CD14-positive monocyte (primary cell): ENCODE measurements around the gene MYH7B. TPM values are rescaled to one million over a fixed set of nuclear protein-coding genes. Genes with fewer than 3 reads are reported as not detected.

Experiments
- DNase-seq, 3 donors: peaks; one replicate each; pipeline ENCODE4 v3.0.0-alpha.2; 2011 to 2022
- H2AFZ ChIP-seq: 2 replicates; pipeline ENCODE4 v1.6.0; 2012; ENCODE audit warnings: mild to moderate bottlenecking, low read depth, low read length, inconsistent platforms; ENCODE audit not compliant: insufficient read depth, poor library complexity, severe bottlenecking
- H3K27ac ChIP-seq, 2 donors: 1 replicate in 1 of 2; 2 replicates in 1 of 2; pipeline ENCODE4 v1.5.1; 2012 to 2013; ENCODE audit warnings: low read length in 2 of 2, control low read depth in 1 of 2, inconsistent platforms in 1 of 2, low read depth in 1 of 2, mild to moderate bottlenecking in 1 of 2
- H3K27me3 ChIP-seq, 2 donors: one replicate each; pipeline versions ENCODE4 v1.6.0 to v1.6.1; 2011 to 2013; ENCODE audit warnings: low read length in 2 of 2; ENCODE audit not compliant: control insufficient read depth in 2 of 2, insufficient read depth in 2 of 2
- H3K36me3 ChIP-seq, 2 donors: replicated peaks in 1 of 2; 1 replicate in 1 of 2; 2 replicates in 1 of 2; pipeline versions ENCODE4 v1.5.1 to v1.6.1; 2012 to 2013; ENCODE audit warnings: low read length in 2 of 2, control low read depth in 1 of 2, inconsistent platforms in 1 of 2, mild to moderate bottlenecking in 1 of 2; ENCODE audit not compliant: insufficient read depth in 2 of 2, control insufficient read depth in 1 of 2
- H3K4me1 ChIP-seq, 2 donors: 1 replicate in 1 of 2; 2 replicates in 1 of 2; pipeline versions ENCODE4 v1.5.1 to v1.6.1; 2012 to 2013; ENCODE audit warnings: low read length in 2 of 2, control low read depth in 1 of 2, inconsistent platforms in 1 of 2, mild to moderate bottlenecking in 1 of 2, moderate library complexity in 1 of 2; ENCODE audit not compliant: insufficient read depth in 2 of 2, control insufficient read depth in 1 of 2
- H3K4me2 ChIP-seq: replicated peaks from 2 replicates; pipeline ENCODE3; 2012; ENCODE audit warnings: low read length, moderate library complexity, mild to moderate bottlenecking; ENCODE audit not compliant: poor library complexity, severe bottlenecking; ENCODE audit errors: extremely low read depth
- H3K4me3 ChIP-seq, 3 experiments: fragments of 200-600 bp in 1 of 3; sonication (generic) in 1 of 3; replicated peaks in 1 of 3; 1 replicate in 2 of 3; 2 replicates in 1 of 3; pipeline ENCODE4 v1.5.1; 2011 to 2013; ENCODE audit warnings: low read length in 3 of 3, mild to moderate bottlenecking in 3 of 3, control low read depth in 2 of 3, low read depth in 2 of 3, inconsistent platforms in 1 of 3, moderate library complexity in 1 of 3
- H3K79me2 ChIP-seq: 2 replicates; pipeline ENCODE4 v1.6.0; 2012; ENCODE audit warnings: mild to moderate bottlenecking, control low read depth, inconsistent platforms, low read length, moderate library complexity; ENCODE audit not compliant: insufficient read depth
- H3K9ac ChIP-seq: 2 replicates; pipeline ENCODE4 v1.6.0; 2017; ENCODE audit warnings: low read length, mild to moderate bottlenecking; ENCODE audit not compliant: insufficient read depth, poor library complexity, severe bottlenecking
- H3K9me3 ChIP-seq, 2 donors: replicated peaks in 1 of 2; 1 replicate in 1 of 2; 2 replicates in 1 of 2; pipeline versions ENCODE4 v1.5.1 to v1.6.1; 2012 to 2013; ENCODE audit warnings: low read length in 2 of 2, control low read depth in 1 of 2; ENCODE audit not compliant: control insufficient read depth in 1 of 2, insufficient read depth in 1 of 2
- H4K20me1 ChIP-seq: 2 replicates; pipeline ENCODE4 v1.6.0; 2012; ENCODE audit warnings: mild to moderate bottlenecking, low read length, control low read depth, moderate library complexity; ENCODE audit not compliant: insufficient read depth
- H3K27ac Mint-ChIP-seq, 7 donors: one replicate each; pipeline ENCODE4 v1.8.0; 2020; ENCODE audit warnings: mild to moderate bottlenecking in 7 of 7, mixed read lengths in 7 of 7, moderate library complexity in 6 of 7, inconsistent platforms in 2 of 7
- H3K27me3 Mint-ChIP-seq, 3 donors: one replicate each; pipeline ENCODE4 v1.8.0; 2021 to 2022; ENCODE audit warnings: low read depth in 3 of 3, mild to moderate bottlenecking in 3 of 3, mixed read lengths in 3 of 3, moderate library complexity in 3 of 3, inconsistent platforms in 1 of 3
- H3K36me3 Mint-ChIP-seq, 2 donors: one replicate each; pipeline ENCODE4 v1.8.0; 2020; ENCODE audit warnings: mixed read lengths in 2 of 2, inconsistent platforms in 1 of 2, mild to moderate bottlenecking in 1 of 2
- H3K4me1 Mint-ChIP-seq: one replicate; pipeline ENCODE4 v1.8.0; 2020; ENCODE audit warnings: mild to moderate bottlenecking, mixed read lengths
- H3K4me3 Mint-ChIP-seq, 2 donors: one replicate each; pipeline ENCODE4 v1.8.0; 2020; ENCODE audit warnings: mild to moderate bottlenecking in 2 of 2, mixed read lengths in 2 of 2, moderate library complexity in 1 of 2
- H3K9me3 Mint-ChIP-seq, 7 donors: one replicate each; pipeline ENCODE4 v1.8.0; 2020 to 2022; ENCODE audit warnings: mixed read lengths in 7 of 7, mild to moderate bottlenecking in 6 of 7, moderate library complexity in 6 of 7, inconsistent platforms in 2 of 7
- WGBS: methylation state at CpG from one replicate; pipeline ENCODE4 v1.1.5; 2013; ENCODE audit warnings: missing lambda C conversion rate; ENCODE audit not compliant: insufficient coverage; 5-methylcytosine and 5-hydroxymethylcytosine counted together
- intact Hi-C, 2 donors: fragments of 100-400 bp; cut with micrococcal nuclease; formaldehyde crosslinking; loops; one replicate each; pipeline versions ENCODE4 v1.15.0 to v1.15.1; 2023
- polyA plus RNA-seq, 3 donors: library from polyadenylated mRNA; depleted of rRNA in 1 of 3; unstranded in 2 of 3; stranded (reverse) in 1 of 3; fragments of 300-500 nt in 2 of 3; fragments of >200 nt in 1 of 3; fragmentation: Illumina TruSeq in 2 of 3; gene quantifications; 1 replicate in 2 of 3; 2 replicates in 1 of 3; pipeline ENCODE4 v1.2.3, GENCODE V29; 2012 to 2021
- TF ChIP-seq, protein P1 (sequence below): fragments of 200-600 bp; IDR thresholded peaks from one replicate; pipeline ENCODE4 v1.8.0; 2022; ENCODE audit warnings: antibody characterized with exemption, mild to moderate bottlenecking

MYH7B gene
- polyA plus RNA-seq, 3 donors, result 0.75 TPM; not detected in 2

- intact Hi-C loops, result no loop called here
- 87% methylated on average over 31 of the region's 42 CpGs for WGBS
- Mint-ChIP-seq H3K4me1 (no peaks in the 10 kb centered on the region), H3K4me3 (no peak overlapping the region), H3K27me3 (peaks cover 13 to 15% (median 14%) of the 10 kb centered on the region in 3 donors), H3K27ac (no peak overlapping the region), H3K9me3 (no peaks in the 10 kb centered on the region), H3K36me3 (no peaks in the 10 kb centered on the region)
- Histone ChIP-seq H3K27ac (no peak overlapping the region), H3K9me3 (no peaks in the 10 kb centered on the region), H3K79me2 (no peaks in the 10 kb centered on the region), H3K27me3 (no peaks in the 10 kb centered on the region), H3K36me3 (no peaks in the 10 kb centered on the region), H4K20me1 (no peaks in the 10 kb centered on the region), H3K9ac (no peak overlapping the region), H2AFZ (no peak overlapping the region), H3K4me2 (no peak overlapping the region), H3K4me1 (no peaks in the 10 kb centered on the region), H3K4me3 (no peak overlapping the region)
- TF ChIP-seq, protein P1, sequence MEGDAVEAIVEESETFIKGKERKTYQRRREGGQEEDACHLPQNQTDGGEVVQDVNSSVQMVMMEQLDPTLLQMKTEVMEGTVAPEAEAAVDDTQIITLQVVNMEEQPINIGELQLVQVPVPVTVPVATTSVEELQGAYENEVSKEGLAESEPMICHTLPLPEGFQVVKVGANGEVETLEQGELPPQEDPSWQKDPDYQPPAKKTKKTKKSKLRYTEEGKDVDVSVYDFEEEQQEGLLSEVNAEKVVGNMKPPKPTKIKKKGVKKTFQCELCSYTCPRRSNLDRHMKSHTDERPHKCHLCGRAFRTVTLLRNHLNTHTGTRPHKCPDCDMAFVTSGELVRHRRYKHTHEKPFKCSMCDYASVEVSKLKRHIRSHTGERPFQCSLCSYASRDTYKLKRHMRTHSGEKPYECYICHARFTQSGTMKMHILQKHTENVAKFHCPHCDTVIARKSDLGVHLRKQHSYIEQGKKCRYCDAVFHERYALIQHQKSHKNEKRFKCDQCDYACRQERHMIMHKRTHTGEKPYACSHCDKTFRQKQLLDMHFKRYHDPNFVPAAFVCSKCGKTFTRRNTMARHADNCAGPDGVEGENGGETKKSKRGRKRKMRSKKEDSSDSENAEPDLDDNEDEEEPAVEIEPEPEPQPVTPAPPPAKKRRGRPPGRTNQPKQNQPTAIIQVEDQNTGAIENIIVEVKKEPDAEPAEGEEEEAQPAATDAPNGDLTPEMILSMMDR, result no peak
- no peak for DNase-seq
Measured at GRCh38 chr20:34979366-34980153, 23.9 kb downstream of the MYH7B start.

DNA sequence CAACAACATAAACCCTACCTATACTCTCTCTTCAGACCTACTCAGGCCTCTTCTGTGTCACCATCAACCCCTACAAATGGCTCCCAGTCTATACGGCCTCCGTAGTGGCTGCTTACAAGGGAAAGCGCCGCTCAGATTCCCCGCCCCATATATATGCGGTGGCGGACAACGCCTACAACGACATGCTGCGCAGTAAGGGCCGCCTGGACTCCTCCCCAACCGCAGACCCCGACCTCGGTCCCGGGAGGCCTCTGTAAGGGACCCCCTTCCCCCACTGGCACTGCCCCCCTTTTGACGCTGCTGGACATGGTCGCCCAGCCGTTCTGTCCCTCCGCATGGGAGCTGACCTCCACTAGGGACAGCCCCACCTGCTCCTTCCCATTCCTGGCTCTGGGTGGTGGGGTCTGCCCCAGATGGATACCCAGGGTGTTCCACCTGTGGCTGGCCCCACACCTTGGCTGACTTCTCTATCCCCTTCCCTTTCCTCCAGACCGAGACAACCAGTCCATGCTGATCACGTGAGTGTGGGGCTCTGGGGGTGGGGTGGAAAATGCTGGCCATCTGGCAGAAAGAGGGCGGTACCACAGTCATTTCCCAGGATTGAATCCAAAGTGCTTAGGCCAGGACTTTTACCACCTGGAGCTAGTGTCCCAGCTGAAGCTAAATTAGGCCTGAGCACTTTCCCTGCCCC is 25.0 kb downstream of the MYH7B start:
- no peaks in the 10 kb centered on the region for H3K4me1 ChIP-seq
- Mint-ChIP-seq H3K9me3 (no peaks in the 10 kb centered on the region), H3K27me3 (peaks cover 15 to 25% (median 21%) of the 10 kb centered on the region in 3 donors), H3K4me3 (no peak overlapping the region), H3K27ac (no peak overlapping the region), H3K36me3 (no peaks in the 10 kb centered on the region), H3K4me1 (no peaks in the 10 kb centered on the region)
- no peaks in the 10 kb centered on the region for H3K36me3 ChIP-seq
- TF ChIP-seq, protein P1, result no peak
- no peaks in the 10 kb centered on the region for H3K27me3 ChIP-seq
- H3K4me3 ChIP-seq, result no peak overlapping the region
- no peak overlapping the region for H2AFZ ChIP-seq
- DNase-seq, result no peak
- no peak overlapping the region for H3K27ac ChIP-seq
- no peak overlapping the region for H3K4me2 ChIP-seq
- H3K9me3 ChIP-seq, result no peaks in the 10 kb centered on the region
- no peaks in the 10 kb centered on the region for H4K20me1 ChIP-seq
- intact Hi-C loops, result no loop called here
- 97% methylated on average over 14 of the region's 22 CpGs for WGBS
- H3K79me2 ChIP-seq, result no peaks in the 10 kb centered on the region
- H3K9ac ChIP-seq, result no peak overlapping the region
